ENCODE measurements around the gene CDH4. TPM values are rescaled to one million over a fixed set of nuclear protein-coding genes. Genes with fewer than 3 reads are reported as not detected.

CDH4 gene
- total and polyA plus RNA-seq, 10 donors: 0.30 to 20.1 (median 7.7) TPM

DNA sequence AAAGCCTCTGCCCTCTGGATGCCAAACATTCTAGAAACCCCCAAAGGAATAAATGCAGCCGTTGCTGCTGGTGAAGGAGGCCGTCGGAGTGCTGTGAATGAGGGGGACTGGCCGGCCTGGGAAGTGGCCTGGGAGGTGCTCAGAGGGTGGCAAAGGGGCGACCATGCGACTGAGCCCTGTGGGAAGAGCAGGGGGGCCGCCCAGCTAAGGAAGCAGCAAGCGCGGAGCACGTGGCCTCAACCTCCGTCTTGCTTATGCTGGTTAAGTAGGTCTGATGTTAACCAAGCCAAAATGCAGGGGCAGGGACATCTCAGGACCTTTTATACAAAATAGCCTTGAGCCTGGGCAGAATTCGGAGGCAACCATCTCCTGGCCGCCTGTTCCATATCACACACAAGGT lies 432.1 kb downstream of the CDH4 start:
- DNase-seq: no peak
- TF ChIP-seq, protein P1, sequence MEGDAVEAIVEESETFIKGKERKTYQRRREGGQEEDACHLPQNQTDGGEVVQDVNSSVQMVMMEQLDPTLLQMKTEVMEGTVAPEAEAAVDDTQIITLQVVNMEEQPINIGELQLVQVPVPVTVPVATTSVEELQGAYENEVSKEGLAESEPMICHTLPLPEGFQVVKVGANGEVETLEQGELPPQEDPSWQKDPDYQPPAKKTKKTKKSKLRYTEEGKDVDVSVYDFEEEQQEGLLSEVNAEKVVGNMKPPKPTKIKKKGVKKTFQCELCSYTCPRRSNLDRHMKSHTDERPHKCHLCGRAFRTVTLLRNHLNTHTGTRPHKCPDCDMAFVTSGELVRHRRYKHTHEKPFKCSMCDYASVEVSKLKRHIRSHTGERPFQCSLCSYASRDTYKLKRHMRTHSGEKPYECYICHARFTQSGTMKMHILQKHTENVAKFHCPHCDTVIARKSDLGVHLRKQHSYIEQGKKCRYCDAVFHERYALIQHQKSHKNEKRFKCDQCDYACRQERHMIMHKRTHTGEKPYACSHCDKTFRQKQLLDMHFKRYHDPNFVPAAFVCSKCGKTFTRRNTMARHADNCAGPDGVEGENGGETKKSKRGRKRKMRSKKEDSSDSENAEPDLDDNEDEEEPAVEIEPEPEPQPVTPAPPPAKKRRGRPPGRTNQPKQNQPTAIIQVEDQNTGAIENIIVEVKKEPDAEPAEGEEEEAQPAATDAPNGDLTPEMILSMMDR (IDR thresholded peaks at IDR 0.05 in 8 of 11, conservative IDR thresholded peaks at IDR 0.05 in 3 of 11): no peak
- TF ChIP-seq POLR2AphosphoS5 (IDR thresholded peaks at IDR 0.05): no peak
- no peak for TF ChIP-seq POLR2A (IDR thresholded peaks at IDR 0.05)
- Histone ChIP-seq H3K27me3 (replicated peaks in 1 of 7) (no peaks in the 10 kb centered on the region), H3K9me3 (peaks cover 0 to 7% (median 0%) of the 10 kb centered on the region in 8 donors), H3K4me1 (no peaks in the 10 kb centered on the region), H3K4me3 (no peak overlapping the region), H3K27ac (no peak overlapping the region), H3K36me3 (no peaks in the 10 kb centered on the region)
- 67 to 78% (median 77%) methylated on average over 13 of the region's 13 CpGs for WGBS, 5 donors
- intact Hi-C loops (cut with DNase I; ENCODE audit: low total_unique reads): no loop called here

- H3K9me3 ChIP-seq: peaks cover 0 to 7% (median 0%) of the 10 kb centered on the region in 8 donors
- H3K4me3 ChIP-seq: no peak overlapping the region
- intact Hi-C loops (cut with DNase I; ENCODE audit: low total_unique reads): no loop called here
- H3K36me3 ChIP-seq: no peaks in the 10 kb centered on the region
- H3K27ac ChIP-seq: no peak overlapping the region
- no peak for DNase-seq
- no peaks in the 10 kb centered on the region for H3K4me1 ChIP-seq
- TF ChIP-seq, protein P1 (IDR thresholded peaks at IDR 0.05 in 8 of 11, conservative IDR thresholded peaks at IDR 0.05 in 3 of 11): no peak
- TF ChIP-seq POLR2A (IDR thresholded peaks at IDR 0.05): no peak
- TF ChIP-seq POLR2AphosphoS5 (IDR thresholded peaks at IDR 0.05): no peak
- WGBS, 5 donors: 73 to 86% (median 81%) methylated on average over 10 of the region's 10 CpGs
- no peaks in the 10 kb centered on the region for H3K27me3 ChIP-seq (replicated peaks in 1 of 7)
Observed at GRCh38 chr20:61684583-61685235, 432.6 kb downstream of the CDH4 start.

DNA sequence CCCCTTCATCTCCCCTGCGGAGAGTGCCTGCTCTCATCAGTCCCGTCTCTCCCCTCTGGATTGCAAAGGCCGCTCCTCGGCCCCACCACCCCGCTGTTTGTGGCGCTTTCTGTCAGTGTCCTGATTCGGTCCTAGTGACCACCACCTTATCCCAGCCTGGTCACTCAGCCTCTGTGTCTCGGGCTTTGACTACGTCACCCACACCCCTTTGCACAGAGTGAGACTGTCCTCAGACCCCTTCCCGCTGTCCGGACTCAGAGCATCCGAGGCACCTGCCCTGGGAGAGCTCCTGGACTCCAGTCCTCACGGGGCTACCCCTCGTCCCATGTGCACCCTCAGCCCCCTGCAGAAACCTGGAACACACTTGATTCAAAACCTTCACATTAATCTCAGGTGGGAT lies 433.4 kb downstream of the CDH4 start:
- TF ChIP-seq POLR2AphosphoS5 (IDR thresholded peaks at IDR 0.05) (no peak), POLR2A (IDR thresholded peaks at IDR 0.05) (no peak)
- TF ChIP-seq, protein P1 (IDR thresholded peaks at IDR 0.05 in 8 of 11, conservative IDR thresholded peaks at IDR 0.05 in 3 of 11): no peak
- H3K36me3 ChIP-seq: no peaks in the 10 kb centered on the region
- peaks cover 0 to 7% (median 0%) of the 10 kb centered on the region in 8 donors for H3K9me3 ChIP-seq
- H3K4me3 ChIP-seq: no peak overlapping the region
- no peaks in the 10 kb centered on the region for H3K27me3 ChIP-seq (replicated peaks in 1 of 7)
- intact Hi-C loops (cut with DNase I; ENCODE audit: low total_unique reads): no loop called here
- no peak for DNase-seq
- H3K4me1 ChIP-seq: no peaks in the 10 kb centered on the region
- WGBS, 5 donors: 87 to 90% (median 88%) methylated on average over 13 to 14 of the region's 14 CpGs
- H3K27ac ChIP-seq: no peak overlapping the region

DNA sequence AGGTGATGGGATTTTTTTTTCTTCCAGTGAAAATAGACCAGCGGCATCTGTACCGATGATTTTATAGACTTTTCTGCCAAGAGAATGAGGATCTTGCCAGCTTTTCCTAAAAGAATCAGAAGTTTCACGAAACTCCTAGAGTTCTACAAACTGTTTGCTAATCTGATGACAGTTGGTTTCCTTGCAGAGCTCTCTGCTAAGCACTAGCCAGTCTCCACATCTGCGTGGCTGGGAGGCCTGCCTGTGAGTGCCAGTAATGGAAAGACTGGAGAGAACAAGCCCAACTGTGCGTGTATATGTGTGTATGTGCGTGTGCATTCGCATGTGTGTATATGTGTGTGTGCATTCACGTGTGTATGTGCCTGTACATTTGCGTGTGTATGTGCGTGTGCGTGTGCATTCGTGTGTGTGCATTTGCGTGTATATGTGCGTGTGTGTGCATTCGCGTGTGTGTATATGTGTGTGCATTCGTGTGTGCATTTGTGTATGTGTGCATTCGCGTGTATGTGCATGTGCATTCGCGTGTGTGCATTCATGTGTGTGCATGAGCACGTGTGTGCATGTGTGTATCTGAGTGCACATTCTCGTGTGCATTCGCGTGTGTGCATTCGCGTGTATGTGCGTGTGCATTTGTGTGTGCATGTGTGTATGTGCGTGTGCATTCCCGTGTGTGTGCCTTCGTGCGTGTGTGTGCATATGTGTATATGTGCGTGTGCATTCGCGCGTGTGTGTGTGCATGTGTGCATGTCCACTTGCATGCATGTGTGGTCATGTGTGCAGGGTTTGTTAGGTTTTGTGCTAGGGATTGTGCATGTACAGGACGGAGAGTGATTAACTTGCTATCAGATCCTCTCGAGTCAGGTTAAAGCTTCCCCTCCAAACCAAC lies 434.2 kb downstream of the CDH4 start:
- no peak for DNase-seq
- WGBS, 5 donors: 90 to 96% (median 93%) methylated on average over 38 of the region's 38 CpGs
- H3K4me1 ChIP-seq: no peaks in the 10 kb centered on the region

More for the DNA sequence above, 434.2 kb downstream of the CDH4 start:
- intact Hi-C loops (cut with DNase I; ENCODE audit: low total_unique reads): no loop called here
- Histone ChIP-seq H3K9me3 (peaks cover 0 to 7% (median 0%) of the 10 kb centered on the region in 8 donors), H3K27ac (no peak overlapping the region), H3K36me3 (no peaks in the 10 kb centered on the region), H3K27me3 (replicated peaks in 1 of 7) (no peaks in the 10 kb centered on the region), H3K4me3 (no peak overlapping the region)
- TF ChIP-seq, protein P1 (IDR thresholded peaks at IDR 0.05 in 8 of 11, conservative IDR thresholded peaks at IDR 0.05 in 3 of 11): no peak
- TF ChIP-seq POLR2A (IDR thresholded peaks at IDR 0.05) (no peak), POLR2AphosphoS5 (IDR thresholded peaks at IDR 0.05) (no peak)
